CD4-positive, alpha-beta T cell (primary cell): ENCODE data around the gene FAAP20. TPM values are rescaled to one million over a fixed set of nuclear protein-coding genes. Genes with fewer than 3 reads are reported as not detected.

Experiments used
- ATAC-seq: fragments of 200-7000 bp; cut with Tn5 transposase; one replicate; pipeline ENCODE4 v1.10.0; 2022; ENCODE audit warnings: mild to moderate bottlenecking; ENCODE audit not compliant: poor library complexity
- CTCF ChIA-PET: fragments of 350-600 bp; sonication (Branson Sonifier 250); formaldehyde crosslinking; loops from one replicate; lab custom pipeline; 2021; ENCODE audit warnings: antibody characterized with exemption, inconsistent platforms; lab: Charles Lee
- POLR2A ChIA-PET: fragments of 350-600 bp; sonication (Branson Sonifier 250); formaldehyde crosslinking; loops from one replicate; lab custom pipeline; 2021; ENCODE audit warnings: antibody characterized with exemption, inconsistent platforms; lab: Charles Lee
- DNase-seq, 14 experiments: peaks; one replicate each; pipeline ENCODE4 v3.0.0-alpha.2; 2013 to 2020; ENCODE audit warnings: mixed read lengths in 2 of 14
- H3K27ac ChIP-seq, 2 donors: one replicate each; pipeline versions ENCODE4 v1.5.1 to v1.7.0; 2013; ENCODE audit warnings: low read length in 2 of 2, low read depth in 1 of 2, mild to moderate bottlenecking in 1 of 2
- H3K27me3 ChIP-seq, 2 experiments: 1 replicate in 1 of 2; 2 replicates in 1 of 2; pipeline versions ENCODE4 v1.6.1 to v1.7.0; 2013; ENCODE audit warnings: low read length in 2 of 2, control low read depth in 1 of 2, mild to moderate bottlenecking in 1 of 2, moderate library complexity in 1 of 2; ENCODE audit not compliant: insufficient read depth in 2 of 2, control insufficient read depth in 1 of 2
- H3K36me3 ChIP-seq: one replicate; pipeline ENCODE4 v1.6.1; 2013; ENCODE audit warnings: low read length, control low read depth; ENCODE audit not compliant: insufficient read depth
- H3K4me1 ChIP-seq: one replicate; pipeline ENCODE4 v1.6.1; 2013; ENCODE audit warnings: low read length, control low read depth; ENCODE audit not compliant: insufficient read depth
- H3K4me3 ChIP-seq: one replicate; pipeline ENCODE4 v1.5.1; 2013; ENCODE audit warnings: mild to moderate bottlenecking, low read length, moderate library complexity
- H3K9me3 ChIP-seq, 2 experiments: 1 replicate in 1 of 2; 2 replicates in 1 of 2; pipeline versions ENCODE4 v1.6.1 to v1.7.0; 2013; ENCODE audit warnings: low read length in 2 of 2, mild to moderate bottlenecking in 2 of 2, control low read depth in 1 of 2, moderate library complexity in 1 of 2; ENCODE audit not compliant: control insufficient read depth in 1 of 2, insufficient read depth in 1 of 2
- H3K27ac Mint-ChIP-seq: one replicate; pipeline ENCODE4 v1.8.0; 2020; ENCODE audit warnings: mixed read lengths
- H3K27me3 Mint-ChIP-seq: one replicate; pipeline ENCODE4 v1.8.0; 2021; ENCODE audit warnings: mixed read lengths
- H3K36me3 Mint-ChIP-seq: one replicate; pipeline ENCODE4 v1.8.0; 2021; ENCODE audit warnings: low read depth, mixed read lengths
- H3K4me1 Mint-ChIP-seq: one replicate; pipeline ENCODE4 v1.8.0; 2021; ENCODE audit warnings: low read depth, mixed read lengths
- H3K4me3 Mint-ChIP-seq: one replicate; pipeline ENCODE4 v1.8.0; 2020; ENCODE audit warnings: mild to moderate bottlenecking, mixed read lengths
- H3K9me3 Mint-ChIP-seq: one replicate; pipeline ENCODE4 v1.8.0; 2020; ENCODE audit warnings: mixed read lengths
- intact Hi-C, 2 experiments: fragments of 100-400 bp; cut with DNase I in 1 of 2; cut with micrococcal nuclease in 1 of 2; formaldehyde crosslinking; loops; one replicate each; pipeline versions ENCODE4 v1.15.1 to v1.9.0; 2023 to 2025; cut with DNase I, micrococcal nuclease
- total RNA-seq, 174 experiments: library from RNA in 2 of 174; stranded (reverse) in 2 of 174; gene quantifications; one replicate each; pipeline ENCODE4 v1.2.3 and lab custom pipeline; 2021 to 2026
- TF ChIP-seq, protein P1 (sequence below): fragments of 200-600 bp; IDR thresholded peaks from one replicate; pipeline ENCODE4 v1.8.0; 2022; ENCODE audit warnings: antibody characterized with exemption, mild to moderate bottlenecking

The FAAP20 gene
- total RNA-seq, 2 experiments from 2014 or later: 51.7 to 53.1 TPM

DNA sequence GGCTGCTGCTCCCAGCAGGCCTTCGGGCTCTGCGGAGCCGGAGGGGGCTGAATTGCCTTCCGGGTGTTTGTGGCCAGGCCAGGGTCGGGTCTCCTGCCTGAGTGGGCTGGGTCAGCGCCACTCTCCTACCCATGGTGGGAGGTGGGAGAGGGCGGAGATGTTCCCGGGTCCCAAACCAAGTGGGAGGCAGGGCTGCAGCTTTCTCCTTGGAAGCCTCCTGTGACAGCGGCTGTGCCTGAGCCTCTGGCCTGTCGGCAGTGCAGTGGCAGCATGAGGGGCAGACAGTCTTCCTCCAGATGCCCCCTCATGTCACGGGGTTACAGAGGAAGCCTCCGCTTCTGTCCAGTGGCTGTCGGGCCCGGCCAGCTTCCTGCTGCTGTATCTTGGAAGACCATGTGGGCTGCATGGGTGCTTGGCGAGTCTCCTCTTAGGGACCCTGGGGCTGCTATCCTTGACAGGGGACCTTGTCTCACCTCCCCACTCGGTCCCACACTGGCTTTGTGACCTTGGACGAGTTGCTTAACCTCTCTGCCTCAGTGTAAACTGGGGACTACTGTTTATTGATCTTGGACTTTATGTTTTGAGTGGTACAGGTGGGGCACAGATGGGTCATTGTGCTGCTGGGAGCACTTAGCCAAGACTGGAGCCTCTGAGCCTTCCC lies 37.8 kb upstream of the FAAP20 start:
- CTCF ChIA-PET: interaction anchor here (0.7 to 6.3 kb wide), 6 partner anchors 11 to 149 kb away, joined by 3 to 25 read pairs (median 3); partner anchors contain the start of gene FAAP20
- H3K27ac Mint-ChIP-seq: peak overlapping the region; percentile 100
- POLR2A ChIA-PET: interaction anchor here (1.0 to 9.7 kb wide), 18 partner anchors 8 to 353 kb away, joined by 3 to 197 read pairs (median 5); partner anchors contain the start of genes FAAP20, MORN1 and RER1
- Histone ChIP-seq H3K36me3 (peaks cover 5% of the 10 kb centered on the region), H3K4me1 (peaks cover 83% of the 10 kb centered on the region), H3K9me3 (no peaks in the 10 kb centered on the region), H3K4me3 (peak overlapping the region; percentile 95), H3K27me3 (no peaks in the 10 kb centered on the region), H3K27ac (peak overlapping the region; percentile 80 to 92)
- peaks cover 20% of the 10 kb centered on the region for H3K27me3 Mint-ChIP-seq
- ATAC-seq: no peak
- H3K4me1 Mint-ChIP-seq: peaks cover 61% of the 10 kb centered on the region
- H3K36me3 Mint-ChIP-seq: peaks cover 76% of the 10 kb centered on the region
- no peaks in the 10 kb centered on the region for H3K9me3 Mint-ChIP-seq
- peak in 2 of 14 experiments; percentile 27 to 30 for DNase-seq
- intact Hi-C loops: loop anchor here (2.0 to 5.0 kb wide), 4 partner anchors 22 to 80 kb away; no protein-coding TSS in a partner anchor
- H3K4me3 Mint-ChIP-seq: peak overlapping the region; percentile 99
- TF ChIP-seq, protein P1, sequence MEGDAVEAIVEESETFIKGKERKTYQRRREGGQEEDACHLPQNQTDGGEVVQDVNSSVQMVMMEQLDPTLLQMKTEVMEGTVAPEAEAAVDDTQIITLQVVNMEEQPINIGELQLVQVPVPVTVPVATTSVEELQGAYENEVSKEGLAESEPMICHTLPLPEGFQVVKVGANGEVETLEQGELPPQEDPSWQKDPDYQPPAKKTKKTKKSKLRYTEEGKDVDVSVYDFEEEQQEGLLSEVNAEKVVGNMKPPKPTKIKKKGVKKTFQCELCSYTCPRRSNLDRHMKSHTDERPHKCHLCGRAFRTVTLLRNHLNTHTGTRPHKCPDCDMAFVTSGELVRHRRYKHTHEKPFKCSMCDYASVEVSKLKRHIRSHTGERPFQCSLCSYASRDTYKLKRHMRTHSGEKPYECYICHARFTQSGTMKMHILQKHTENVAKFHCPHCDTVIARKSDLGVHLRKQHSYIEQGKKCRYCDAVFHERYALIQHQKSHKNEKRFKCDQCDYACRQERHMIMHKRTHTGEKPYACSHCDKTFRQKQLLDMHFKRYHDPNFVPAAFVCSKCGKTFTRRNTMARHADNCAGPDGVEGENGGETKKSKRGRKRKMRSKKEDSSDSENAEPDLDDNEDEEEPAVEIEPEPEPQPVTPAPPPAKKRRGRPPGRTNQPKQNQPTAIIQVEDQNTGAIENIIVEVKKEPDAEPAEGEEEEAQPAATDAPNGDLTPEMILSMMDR: no peak

DNA sequence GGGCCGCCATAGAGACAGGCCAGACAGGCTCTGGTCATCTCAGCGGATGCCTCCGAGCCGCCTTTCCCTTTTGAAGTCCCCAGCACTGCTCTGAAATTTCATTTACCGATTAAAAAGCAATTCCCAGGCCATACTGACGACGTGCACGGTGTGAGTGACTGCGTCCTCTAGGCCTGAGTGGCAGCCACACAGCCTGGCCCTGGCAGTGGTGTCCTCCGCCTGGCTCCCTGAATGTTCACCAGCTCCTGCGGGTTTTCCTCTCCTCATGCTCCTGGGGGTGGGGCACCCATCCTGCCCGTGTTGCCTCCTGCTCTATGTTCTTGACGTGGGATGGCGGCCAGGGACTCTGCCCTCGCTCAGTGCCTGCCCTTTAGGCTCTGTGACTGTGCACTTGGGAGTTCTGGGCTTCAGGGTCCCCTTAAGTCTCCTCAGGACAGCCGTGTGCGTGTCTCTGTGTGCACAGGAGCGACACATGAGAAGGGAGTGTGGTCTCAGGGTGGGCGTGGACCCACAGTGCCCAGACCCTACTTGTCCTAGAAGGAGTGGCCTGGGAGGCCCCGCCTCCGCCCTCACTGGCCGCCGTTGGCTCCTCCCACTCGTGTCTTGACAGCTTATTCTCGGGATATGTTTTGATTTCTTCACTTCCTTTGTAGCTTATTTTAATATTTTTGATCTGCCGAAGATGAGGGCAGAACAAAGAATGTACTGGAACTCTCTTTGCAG lies 37.1 kb upstream of the FAAP20 start:
- Mint-ChIP-seq H3K9me3 (no peaks in the 10 kb centered on the region), H3K4me1 (peaks cover 54% of the 10 kb centered on the region), H3K27me3 (peaks cover 20% of the 10 kb centered on the region), H3K4me3 (peak overlapping the region; percentile 99), H3K36me3 (peaks cover 69% of the 10 kb centered on the region), H3K27ac (peak overlapping the region; percentile 100)
- Histone ChIP-seq H3K27ac (peak overlapping the region; percentile 80 to 92), H3K9me3 (no peaks in the 10 kb centered on the region), H3K27me3 (no peaks in the 10 kb centered on the region), H3K36me3 (peaks cover 5% of the 10 kb centered on the region), H3K4me1 (peaks cover 79% of the 10 kb centered on the region), H3K4me3 (peak overlapping the region; percentile 95)
- TF ChIP-seq, protein P1: no peak
- ATAC-seq: peak; percentile 28
- peak; percentile 48 to 91 (median 84) for DNase-seq
- intact Hi-C loops: loop anchor here (2.0 to 5.0 kb wide), 5 partner anchors 15 to 81 kb away; no protein-coding TSS in a partner anchor
- POLR2A ChIA-PET: interaction anchor here (1.0 to 9.7 kb wide), 20 partner anchors 9 to 354 kb away, joined by 3 to 197 read pairs (median 5); partner anchors contain the start of genes FAAP20, MORN1, RER1 and TNFRSF14
- CTCF ChIA-PET: interaction anchor here (0.7 to 6.3 kb wide), 5 partner anchors 19 to 150 kb away, joined by 3 to 25 read pairs (median 8); partner anchors contain the start of gene FAAP20
